IPS DF 19.7 (cell line): ENCODE data around the gene ARMC9.
A peak's percentile ranks its signal among the peaks of the same experiment; 100 is the strongest.
"Not testable (repeated sequence)": the region's sequence is repeated elsewhere in the genome, so short reads cannot be mapped to it uniquely, and the experiment has no call there.

Source experiments
- DNase-seq: peaks from one replicate; pipeline ENCODE4 v3.0.0-alpha.2; 2013; ENCODE audit warnings: low read depth, low spot score

ARMC9 gene

DNA sequence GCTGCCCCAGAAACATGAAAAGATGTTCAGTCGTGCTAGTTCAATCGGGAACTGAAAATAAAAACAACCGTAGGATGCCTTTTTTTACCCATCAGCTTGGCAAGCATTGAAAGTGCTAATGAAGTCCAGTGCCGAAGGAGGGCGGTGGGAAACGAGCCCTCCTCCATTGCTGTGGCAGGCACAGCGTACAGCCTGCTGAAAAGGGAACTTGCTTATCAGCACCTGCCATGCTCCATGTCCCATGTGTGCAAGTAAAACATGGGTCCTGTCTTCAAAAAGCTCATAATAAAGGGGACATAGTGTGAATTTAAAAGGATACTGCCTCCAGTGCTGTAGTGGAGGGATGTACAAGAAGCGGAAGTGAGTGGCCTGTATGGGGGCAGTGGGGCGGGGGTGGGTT is 82.4 kb downstream of the ARMC9 start:
- DNase-seq, result no peak

DNA sequence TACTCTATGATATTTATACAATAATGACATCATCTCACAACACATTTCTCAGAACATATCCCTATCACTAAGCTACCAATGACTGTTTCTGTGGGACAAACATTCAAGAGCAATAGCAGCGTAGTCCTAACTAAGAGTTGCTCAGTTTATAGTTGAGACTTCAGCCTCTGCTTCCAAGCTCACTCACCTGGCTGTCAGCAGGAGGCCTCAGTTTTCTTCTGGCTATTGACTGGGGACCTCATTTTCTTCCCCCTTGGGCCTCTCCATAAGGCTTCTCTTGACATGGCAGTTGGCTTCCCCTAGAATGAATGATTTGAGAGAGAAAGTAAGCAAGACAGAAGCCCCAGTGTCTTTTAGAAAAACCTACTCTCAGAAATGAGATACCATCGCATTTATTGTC is 85.9 kb downstream of the ARMC9 start:
- DNase-seq, result no peak

DNA sequence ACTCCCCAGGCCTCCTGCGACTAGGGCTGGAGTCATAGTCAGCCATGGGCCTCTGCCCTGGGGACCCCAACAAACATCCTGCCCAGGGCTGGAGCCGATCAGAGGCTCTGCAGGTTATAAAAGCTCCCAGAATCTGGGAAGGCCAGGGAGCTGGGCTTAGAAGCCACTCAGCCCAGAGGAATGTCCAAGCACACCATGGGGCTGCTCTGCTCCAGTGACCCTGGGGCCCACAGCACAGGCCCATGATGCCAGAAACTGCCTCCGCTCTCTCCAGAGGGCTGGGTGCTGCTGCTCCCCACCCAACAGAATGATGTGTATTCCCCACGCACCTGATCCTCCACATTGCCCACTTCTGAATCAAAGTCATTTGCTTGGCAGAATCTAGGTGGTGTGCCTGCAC is 88.5 kb downstream of the ARMC9 start:
- no peak for DNase-seq

DNA sequence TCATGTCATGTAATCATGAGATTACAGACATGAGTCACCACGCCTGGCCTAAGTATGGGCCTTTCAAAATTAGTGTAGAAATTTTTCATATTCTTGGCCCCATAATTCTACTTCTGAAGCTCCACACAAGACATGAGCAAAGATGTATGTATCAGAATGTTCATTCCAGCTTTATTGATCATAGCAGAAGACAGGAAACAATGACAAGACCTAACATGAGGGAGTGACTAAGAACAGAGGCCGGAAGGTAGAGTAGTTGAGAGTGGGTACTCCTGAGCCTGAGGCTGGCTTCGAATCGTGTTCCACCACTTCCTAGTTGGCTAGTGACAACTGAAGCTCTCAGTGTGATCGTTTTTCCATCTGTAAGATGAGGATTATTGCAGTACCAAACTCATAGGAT is 89.3 kb downstream of the ARMC9 start:
- no peak for DNase-seq

DNA sequence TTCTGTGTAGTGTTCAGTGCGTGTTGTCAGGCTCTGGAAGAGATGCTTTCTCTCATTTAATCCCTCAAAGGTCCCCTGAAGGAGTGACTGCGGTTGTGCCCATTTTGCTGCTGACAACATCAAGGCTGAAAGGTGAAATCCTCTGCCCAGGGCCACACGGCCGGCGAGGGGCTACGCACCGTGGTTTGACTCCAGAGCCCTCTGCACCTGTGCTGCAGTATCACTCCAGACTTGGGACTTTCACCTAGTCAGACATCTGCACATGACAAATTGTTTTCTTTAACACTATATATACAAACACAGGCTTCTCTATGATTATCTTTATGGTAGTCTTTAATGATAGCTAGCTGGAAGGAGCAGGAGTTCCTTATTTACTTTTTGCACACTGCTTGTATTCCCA is 90.2 kb downstream of the ARMC9 start:
- DNase-seq, result no peak

DNA sequence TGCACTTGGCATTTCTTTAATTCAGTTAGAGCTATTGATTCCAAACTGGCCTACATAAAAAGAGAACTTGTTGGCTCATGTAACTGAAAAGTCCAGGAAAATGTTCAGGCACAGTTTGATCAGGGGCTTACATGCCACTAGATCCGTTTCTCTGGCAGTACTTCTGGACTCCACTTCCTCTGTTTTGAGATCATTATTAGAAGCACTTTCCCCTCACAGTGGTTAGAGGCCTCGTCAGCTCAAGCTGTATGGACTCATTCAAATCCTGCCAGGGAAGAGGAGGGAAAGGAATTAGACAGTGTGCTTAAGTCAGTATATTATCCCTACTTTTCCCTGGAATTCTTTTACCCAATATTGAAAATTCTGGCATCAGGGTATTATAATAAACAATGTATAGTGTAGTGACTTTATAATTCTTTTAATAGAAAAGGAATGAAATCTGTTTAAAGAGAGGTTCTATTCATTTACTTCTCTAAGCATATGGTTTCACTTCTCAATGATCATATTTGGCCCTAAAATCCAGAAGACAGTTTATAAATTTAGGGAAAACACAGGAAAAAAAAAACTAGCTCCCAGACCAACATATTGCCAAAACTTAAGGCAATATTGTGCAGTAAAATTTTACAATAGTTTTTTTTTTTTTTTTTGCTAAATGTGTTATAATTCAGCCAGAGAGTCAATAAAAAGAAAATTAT is 92.0 kb downstream of the ARMC9 start:
- no peak for DNase-seq

DNA sequence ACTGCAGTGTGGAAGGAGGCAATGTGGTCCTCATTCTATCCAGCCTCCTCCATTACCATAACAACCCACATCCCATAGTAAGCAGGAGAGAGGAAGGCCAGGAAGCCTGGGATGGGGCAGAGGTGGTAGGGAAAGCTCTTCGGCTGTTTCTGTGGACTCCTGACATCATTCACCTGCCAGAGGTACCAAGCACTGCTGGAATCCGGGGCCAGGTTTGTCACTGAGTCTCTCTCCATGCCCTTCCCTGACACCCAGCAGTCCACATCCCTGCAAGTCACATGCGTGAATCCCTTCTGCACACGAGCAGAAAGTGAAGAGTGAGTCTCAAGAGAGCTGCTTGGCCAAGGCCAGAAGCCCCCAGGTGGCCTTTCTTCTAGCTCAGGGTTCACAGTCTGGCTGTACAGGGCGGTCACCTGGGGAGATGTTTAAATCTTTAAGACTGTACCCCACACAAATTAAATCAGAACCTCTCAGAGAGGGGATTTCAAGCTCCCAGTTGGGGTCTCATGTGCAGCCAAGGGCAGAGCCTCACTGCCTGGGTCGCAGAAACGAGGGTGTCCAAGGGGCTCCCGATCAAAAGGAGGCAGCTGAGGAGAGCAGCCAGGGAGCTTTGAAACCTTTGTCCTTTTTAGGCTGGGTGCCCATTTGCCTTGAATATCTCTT is 94.2 kb downstream of the ARMC9 start:
- DNase-seq, result no peak

DNA sequence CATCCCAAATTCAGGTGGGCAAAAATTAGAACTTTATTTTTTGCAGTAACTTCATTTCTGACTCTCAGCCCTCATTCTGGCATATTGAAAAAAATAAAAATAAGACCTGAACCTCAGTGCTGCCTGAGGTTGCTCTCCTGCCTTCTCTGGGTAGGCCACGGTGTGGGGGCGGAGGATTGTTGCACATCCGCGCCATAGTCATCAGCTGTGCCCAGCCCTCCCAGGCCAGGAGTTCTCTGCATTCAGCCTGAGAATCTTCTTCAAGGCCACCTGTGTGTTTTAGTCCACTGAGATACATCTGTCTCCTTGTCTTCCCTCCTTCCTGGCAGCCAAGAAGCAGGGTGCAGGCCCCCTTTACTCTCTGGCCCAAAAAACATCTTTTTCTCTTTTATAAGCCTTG is 94.7 kb downstream of the ARMC9 start:
- DNase-seq, result no peak

DNA sequence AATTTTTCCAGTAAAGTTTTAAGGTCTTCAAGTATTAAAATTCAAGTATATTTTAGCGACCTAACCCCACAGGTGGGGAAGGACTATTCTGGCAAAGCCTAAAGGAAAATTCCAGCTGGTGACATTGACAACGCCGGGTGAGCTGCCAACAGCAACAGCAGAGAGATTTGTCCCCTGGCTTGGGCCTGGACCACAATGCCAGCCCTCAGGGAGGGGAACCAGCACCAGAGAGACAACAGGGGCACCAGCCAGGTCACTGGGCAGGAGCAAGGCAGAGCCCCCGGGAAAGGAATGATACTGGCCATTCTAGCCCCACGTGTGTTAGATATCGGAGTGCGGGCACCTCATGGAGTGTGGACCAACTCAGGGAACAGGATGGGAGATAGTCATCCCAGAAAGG is 95.7 kb downstream of the ARMC9 start:
- no peak for DNase-seq

DNA sequence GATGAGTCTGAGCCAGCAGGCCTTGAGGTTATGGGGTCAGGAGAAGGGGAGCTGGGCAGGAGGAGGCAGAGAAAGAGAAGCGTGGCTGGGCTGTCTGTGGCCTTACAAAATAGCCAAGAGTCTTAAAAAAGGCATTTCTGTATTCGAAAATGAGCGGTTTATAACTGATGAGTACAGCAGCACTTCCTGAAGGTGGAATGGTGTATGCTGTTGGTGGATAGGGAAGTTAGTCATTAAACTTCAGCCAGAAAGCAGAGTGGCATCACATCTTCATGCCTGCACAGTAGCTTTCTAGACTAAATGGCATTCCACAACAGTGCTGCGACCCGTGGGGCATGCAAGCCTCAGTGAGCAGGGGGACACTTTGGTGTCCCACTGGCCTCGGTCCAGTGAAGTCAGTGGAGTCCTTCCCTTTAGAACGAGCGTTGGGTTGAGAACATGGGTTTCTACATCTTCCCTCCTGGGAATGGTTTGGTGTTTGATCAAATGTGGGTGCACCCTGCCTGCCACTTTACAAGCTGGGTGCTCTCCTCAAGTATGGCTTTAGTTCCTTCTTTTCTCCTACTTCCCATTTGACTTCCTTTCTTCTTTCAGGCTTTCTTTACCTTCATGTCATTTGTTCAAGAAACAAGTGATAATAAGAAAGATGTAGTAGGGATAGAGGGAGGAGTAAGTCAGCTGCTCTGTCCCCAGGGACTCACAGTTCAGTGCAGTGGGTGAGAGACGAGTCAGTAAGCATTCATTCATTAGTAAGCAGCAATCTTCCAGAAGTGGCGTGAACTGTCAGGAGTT is 96.3 kb downstream of the ARMC9 start:
- no peak for DNase-seq

DNA sequence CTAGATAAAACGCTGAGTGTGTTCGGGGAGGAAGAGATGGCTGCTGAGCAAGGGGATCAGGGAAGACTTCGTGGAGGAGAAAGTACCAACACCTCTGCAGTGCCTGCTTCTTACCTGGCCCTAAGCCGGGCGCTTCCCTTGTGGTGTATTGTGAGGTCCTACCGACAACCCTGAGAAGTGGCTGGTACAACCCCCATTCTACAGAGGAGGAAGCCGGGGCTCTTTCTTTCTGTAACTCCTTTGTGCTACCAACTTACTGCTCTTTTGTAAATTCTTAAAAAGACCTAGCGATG is 96.9 kb downstream of the ARMC9 start:
- no peak for DNase-seq

DNA sequence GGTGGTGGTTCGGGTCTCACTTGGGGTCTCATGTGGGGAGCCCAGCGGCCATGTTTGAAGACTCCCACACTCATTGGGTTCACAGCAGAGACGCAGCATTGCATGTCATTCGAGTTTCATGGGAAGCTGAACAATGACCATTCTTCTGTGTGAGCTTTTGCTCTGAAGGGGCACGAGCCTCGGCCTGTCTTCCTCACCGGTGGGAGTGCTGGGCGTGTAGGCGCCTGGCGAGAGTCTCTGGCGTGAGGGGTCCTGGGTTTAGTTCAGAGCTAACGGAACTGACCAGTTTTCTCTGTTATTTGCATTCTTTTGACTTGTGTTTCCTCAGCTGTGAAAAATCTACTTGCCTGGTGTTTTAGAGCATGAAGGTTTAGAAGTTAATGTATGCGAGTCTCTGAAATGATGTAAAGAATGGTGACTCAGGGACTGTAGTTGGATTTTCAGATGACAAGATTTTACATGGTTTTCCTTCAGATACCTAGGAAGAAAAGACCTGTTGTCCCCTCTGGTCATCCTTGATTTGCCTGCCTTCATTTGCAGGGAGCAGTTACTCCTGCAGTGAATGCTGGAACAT is 98.1 kb downstream of the ARMC9 start:
- DNase-seq, result no peak

DNA sequence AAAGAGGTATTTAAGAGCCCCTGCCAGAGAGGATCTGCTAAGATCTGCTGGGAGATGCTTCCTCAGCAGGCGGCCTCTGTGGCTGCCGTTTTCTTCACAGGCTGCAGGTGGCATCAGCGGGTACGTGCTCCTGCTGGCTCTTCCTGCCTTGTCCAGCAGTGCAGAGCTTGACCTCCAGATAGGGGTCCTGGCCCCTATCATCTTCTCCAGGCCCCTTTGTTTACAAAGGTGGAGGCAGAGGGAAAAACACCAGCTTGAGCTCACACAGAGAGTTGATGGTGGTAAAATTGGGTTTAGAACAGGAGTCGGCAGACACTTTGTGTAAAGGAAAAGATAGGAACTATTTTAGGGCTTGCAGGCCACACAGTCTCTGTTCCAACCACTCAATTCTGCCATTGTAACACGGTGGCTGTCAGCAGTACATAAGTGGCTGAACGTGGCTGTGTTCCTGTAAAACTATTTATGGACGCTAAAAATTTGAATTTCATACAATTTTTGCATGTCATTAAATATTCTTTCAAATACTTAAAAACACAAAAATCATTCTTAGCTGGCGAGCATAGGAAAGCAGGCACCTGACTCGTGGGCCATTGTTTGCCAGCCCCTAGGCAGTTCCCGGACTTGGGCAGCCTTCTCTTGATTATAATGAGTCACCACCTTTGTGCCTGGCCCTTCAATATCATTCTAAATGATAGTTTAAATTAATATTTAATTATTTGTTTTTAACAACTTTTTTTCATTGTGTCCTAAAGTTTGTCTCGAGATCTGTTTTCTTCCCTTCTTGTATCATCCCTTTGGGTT is 98.9 kb downstream of the ARMC9 start:
- peak; percentile 33 for DNase-seq

DNA sequence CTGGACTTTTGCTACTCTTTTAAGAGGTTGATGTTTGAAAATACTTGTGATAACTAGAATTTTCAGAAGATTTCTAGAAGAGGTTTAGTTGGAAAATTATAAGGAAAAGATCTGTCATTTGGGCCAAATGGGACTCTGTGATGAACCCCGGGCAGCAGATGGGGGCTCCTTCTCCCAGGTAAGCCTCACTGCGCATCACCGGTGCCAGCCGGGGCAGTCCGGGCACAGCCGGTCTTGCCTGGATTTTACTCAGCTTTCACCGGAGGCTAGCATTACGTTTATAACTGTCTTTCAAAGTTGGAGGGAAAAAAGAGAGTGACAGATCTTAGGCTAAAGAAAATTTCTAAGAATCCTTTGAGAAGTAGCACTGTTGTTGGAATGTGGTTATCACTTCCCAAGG is 99.7 kb downstream of the ARMC9 start:
- DNase-seq, result no peak

DNA sequence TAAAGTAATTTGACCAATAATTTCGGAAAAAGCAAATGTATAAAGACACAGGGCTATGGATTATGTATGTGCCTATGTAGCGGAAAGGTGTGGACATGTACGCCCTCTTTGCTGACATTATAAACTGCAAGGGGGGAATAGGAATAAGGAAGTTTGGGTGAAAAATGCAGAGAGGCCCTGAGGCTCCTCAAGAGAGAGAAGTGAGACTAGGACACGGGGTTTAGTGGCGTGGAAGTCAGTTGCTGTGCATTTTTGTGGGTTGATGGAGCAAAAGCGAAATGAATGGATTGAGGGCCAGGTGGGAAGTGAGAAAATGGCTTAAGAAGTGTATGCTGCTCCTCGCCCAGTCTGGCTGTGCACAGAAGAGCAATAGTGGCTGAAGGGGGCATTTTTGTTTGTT is 100.8 kb downstream of the ARMC9 start:
- DNase-seq, result no peak

DNA sequence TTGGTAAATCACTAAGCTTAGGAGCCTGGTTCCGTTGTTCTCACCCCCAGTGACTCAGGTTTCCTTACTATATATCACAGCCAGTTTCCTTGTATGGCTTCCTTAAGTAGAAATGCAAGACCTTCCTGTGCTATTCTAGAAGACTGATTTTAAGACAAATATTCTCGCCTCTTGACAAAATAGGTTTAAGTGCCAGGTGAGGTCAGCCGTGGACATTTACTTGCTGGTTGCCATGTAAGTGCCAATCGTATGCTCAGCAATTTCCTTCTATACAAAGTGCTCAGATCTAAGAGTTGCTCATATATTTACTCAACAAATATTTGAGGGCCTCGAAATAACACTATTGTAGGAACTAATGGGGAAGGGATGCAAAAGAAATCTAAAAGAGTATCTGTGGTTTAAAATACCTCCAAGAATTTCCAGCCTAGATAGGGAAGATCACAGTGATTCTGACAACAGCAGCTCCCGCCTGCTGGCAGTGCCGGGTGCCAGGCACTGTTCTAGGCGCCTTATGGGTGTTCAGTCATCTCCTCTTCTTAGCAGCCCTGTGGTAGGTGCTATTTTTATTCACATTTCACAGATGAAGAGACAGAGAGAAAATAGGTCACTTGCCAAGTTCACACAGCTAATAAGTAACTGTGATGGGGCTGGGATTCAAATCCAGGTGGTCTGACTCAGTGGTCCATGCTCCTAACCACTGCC is 101.7 kb downstream of the ARMC9 start:
- no peak for DNase-seq

DNA sequence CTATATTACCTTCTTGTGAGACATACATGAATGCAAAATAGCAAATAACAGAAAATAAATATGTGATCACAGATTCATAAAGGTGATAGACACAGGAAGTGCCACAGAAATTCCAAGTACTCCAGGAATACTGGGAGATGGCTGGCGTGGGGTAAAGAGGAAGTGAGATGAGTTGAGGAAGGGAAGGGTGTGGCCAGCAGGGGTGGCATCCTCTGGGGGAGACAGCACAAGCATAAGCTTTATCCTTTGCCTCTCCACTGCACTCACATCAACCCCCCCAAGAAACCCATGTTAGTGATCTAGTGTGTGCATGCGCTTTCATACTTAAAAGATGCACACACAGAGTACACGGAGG is 102.3 kb downstream of the ARMC9 start:
- DNase-seq, result no peak

DNA sequence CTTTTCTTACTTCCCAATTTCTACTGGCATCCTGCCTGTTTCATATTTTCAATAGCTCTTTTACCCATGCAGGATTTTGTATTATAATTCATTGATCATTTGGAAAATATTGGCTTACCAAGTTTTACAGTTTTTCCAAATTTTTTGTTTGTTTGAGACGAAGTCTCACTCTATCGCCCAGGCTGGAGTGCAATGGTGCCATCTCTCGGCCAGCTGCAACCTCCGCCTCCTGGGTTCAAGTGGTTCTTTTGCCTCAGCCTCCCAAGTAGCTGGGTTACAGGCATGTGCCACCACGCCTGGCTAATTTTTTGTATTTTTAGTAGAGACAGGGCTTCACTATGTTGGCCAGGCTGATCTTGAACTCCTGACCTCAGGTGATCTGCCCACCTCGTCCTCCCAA is 105.8 kb downstream of the ARMC9 start:
- DNase-seq, result not testable (repeated sequence)

DNA sequence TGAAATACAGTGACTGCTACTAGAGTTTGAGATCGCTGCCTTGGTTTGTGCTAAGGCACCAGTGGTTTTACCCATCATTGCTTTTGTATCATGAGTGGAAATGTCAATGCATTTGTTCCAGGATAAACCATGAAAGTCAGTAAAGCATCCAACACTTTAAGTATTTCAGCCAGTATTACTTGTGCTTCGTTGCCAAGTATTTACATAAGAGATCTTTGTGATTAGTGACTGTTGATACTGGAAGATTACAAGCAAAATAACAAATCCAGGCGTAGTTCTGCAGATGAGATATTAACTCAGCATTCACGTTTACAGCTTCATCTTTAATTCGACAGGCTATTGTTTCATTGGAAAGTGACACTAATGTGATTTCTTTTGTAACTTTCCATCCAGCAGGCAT is 106.8 kb downstream of the ARMC9 start:
- no peak for DNase-seq

DNA sequence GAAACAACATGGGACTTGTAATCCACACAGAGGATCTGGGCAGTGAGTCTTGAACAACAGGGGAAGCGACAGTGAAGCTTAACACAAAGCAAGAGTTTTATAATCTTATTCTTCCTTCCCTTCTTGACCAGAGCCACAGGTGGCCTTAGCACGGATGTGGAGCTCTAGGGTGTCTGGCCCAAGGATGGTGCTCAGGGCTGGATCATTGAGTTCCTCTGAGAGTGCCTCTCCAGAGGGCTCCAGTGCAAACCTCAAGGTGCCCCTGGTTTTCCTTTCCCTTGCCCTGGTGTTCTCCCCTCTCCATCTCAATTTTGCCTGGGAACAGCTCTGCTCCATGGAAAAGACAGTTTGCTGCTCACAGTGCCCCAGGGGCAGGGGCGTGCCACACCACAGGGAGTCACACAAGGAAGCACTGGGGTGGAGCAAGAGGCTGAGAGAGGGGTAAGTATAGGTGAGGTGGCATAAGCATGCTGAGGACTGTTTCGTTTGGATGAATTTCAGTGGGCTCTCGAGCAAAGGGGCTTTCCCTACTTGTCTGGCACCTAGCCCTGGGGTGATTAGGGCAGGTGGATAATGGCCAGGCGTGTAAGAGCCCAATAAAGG is 108.5 kb downstream of the ARMC9 start:
- DNase-seq, result no peak

DNA sequence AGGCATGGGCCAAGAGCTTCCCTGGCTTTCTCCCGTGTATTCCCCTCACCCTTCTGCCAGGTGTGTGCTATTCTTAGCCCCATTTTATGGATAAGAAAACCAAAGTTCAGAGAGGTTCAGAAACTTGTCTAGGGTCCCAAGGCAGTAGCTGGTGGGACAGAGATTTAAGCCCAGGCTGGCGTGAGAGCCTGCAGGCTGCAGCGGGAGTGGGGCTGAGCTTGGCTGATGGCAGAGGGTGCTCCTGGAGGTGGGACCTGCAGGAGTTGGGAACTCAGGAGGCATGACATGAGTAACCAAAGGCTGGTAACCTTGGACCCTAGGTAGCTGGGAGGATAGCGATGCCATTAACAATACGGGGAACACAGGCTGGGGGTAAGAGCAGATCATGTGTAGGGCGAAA is 109.8 kb downstream of the ARMC9 start:
- DNase-seq, result no peak
